ENCODE data around the gene IGFALS. TPM values are rescaled to one million over a fixed set of nuclear protein-coding genes. Genes with fewer than 3 reads are reported as not detected.

The IGFALS gene
- total and polyA plus RNA-seq, 2 experiments from 2014 or later = 1.3 to 2.1 TPM

DNA sequence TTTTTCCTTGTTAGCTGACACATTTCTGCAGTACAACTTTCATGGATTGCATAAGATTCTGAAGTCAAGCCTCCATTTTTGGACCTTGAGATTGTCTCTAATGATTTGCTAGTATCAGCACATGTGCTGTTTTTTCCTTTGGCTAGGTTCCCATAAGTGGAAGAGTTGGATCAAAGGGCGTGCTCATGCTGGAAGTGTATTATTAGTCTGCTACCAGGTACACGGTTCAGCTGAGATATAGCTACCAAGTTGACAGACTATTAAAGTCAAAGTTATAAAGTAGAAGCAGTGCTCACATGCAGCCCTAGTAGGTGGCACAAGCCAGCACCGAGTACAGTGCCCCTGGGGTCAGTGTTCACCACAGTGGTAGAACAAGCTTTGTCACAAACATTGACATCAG is 36.7 kb upstream of the IGFALS start:
- Histone ChIP-seq H3K27ac (no peak overlapping the region), H3K36me3 (no peaks in the 10 kb centered on the region), H3K4me1 (ENCODE audit: low read depth) (peaks cover 17% of the 10 kb centered on the region), H3K9me3 (ENCODE audit: low read depth) (no peaks in the 10 kb centered on the region), H3K27me3 (no peaks in the 10 kb centered on the region), H3K4me3 (no peak overlapping the region)
- no peak for DNase-seq (ENCODE audit: low read depth in 1 of 2, low spot score in 1 of 2)
- TF ChIP-seq, protein P1, sequence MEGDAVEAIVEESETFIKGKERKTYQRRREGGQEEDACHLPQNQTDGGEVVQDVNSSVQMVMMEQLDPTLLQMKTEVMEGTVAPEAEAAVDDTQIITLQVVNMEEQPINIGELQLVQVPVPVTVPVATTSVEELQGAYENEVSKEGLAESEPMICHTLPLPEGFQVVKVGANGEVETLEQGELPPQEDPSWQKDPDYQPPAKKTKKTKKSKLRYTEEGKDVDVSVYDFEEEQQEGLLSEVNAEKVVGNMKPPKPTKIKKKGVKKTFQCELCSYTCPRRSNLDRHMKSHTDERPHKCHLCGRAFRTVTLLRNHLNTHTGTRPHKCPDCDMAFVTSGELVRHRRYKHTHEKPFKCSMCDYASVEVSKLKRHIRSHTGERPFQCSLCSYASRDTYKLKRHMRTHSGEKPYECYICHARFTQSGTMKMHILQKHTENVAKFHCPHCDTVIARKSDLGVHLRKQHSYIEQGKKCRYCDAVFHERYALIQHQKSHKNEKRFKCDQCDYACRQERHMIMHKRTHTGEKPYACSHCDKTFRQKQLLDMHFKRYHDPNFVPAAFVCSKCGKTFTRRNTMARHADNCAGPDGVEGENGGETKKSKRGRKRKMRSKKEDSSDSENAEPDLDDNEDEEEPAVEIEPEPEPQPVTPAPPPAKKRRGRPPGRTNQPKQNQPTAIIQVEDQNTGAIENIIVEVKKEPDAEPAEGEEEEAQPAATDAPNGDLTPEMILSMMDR (IDR thresholded peaks at IDR 0.05; ENCODE audit: low read depth, low read length) = no peak

DNA sequence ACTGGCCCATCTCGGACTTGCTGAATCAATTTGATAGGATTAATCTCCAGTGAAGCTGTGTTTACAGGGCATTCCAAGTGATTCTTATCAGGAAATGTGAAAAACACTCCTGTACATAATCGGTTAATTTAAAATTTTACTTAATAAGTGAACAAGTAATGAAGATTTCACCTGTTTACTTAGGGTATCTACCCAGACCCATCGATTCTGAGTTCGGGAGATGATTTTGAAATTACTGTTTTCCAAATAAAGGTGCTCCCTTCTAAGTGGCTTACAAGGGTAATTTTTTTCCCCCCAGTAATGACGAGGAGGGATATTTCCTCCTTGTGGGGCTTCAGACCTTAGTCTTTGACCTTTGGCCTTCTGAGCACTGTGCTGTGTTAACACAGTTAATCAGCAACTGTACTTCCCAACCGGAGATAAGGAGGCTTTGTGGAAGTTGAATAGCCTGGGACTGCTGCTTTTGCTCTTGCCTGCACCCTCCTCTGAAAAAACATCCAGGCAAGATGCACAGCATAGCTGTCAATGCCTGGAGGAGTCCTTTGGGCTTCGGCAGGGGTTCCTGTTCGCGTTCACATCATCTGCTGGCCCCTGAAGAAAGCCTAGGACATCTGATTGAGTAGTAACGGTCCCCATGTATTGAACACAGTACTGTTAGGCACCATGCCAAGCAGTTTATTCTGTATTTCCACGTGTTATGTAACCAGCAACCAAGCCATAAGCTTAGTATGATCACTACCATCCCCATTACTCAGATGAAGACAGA is 35.3 kb upstream of the IGFALS start:
- TF ChIP-seq, protein P1 (IDR thresholded peaks at IDR 0.05; ENCODE audit: low read depth, low read length) = no peak
- peaks cover 17% of the 10 kb centered on the region for H3K4me1 ChIP-seq (ENCODE audit: low read depth)
- H3K9me3 ChIP-seq (ENCODE audit: low read depth) = no peaks in the 10 kb centered on the region
- H3K36me3 ChIP-seq = no peaks in the 10 kb centered on the region
- DNase-seq (ENCODE audit: low read depth in 1 of 2, low spot score in 1 of 2) = no peak
- peak overlapping the region; percentile 83 for H3K4me3 ChIP-seq
- no peaks in the 10 kb centered on the region for H3K27me3 ChIP-seq
- no peak overlapping the region for H3K27ac ChIP-seq

DNA sequence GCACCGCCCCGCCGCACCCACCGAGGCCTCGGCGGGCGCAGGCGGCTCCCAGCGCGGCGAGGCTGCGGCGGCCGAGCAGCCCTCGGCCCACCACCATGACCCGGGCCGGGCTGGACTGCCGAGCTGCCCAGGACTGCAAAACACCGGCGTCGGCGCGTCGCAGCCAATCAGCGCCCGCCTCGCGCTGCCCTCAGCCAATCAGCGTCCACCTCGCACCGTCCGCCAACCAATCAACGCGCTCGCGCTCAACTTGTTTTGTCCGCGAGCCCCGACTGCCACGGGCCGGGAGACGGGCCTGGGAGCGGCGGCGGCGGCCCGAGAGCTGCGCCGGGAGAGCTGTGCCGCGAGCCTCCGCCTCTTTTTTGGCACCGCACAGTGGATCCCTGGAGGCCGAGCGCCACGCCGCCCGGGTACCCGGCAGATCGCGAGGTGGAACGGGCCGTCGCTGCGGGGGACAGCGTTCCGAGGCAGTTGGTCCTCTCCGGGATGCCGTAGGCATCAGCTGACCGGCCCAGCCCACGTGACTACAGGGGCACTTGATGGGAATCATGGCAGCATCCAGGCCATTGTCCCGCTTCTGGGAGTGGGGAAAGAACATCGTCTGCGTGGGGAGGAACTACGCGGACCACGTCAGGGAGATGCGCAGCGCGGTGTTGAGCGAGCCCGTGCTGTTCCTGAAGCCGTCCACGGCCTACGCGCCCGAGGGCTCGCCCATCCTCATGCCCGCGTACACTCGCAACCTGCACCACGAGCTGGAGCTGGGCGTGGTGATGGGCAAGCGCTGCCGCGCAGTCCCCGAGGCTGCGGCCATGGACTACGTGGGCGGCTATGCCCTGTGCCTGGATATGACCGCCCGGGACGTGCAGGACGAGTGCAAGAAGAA is 33.4 kb upstream of the IGFALS start, which contains the start of the genes FAHD1 and HAGH:
TSS of gene FAHD1 (plus strand) at position 516 of the 883 bp plus-strand sequence. CDS start at position 549, 33 bp downstream.
TSS of gene HAGH (minus strand) at position 135 of the 883 bp plus-strand sequence. CDS start at position 97, 38 bp downstream.
- Histone ChIP-seq H3K9me3 (ENCODE audit: low read depth) (no peaks in the 10 kb centered on the region), H3K4me3 (peak within 1 kb of the TSS; percentile 83), H3K27me3 (no peaks in the 10 kb centered on the region), H3K27ac (peak within 1 kb of the TSS; percentile 92), H3K4me1 (ENCODE audit: low read depth) (peaks cover 17% of the 10 kb centered on the region), H3K36me3 (peaks cover 3% of the 10 kb centered on the region)
- peak; percentile 93 to 97 for DNase-seq (ENCODE audit: low read depth in 1 of 2, low spot score in 1 of 2)
- TF ChIP-seq, protein P1 (IDR thresholded peaks at IDR 0.05; ENCODE audit: low read depth, low read length) = no peak

DNA sequence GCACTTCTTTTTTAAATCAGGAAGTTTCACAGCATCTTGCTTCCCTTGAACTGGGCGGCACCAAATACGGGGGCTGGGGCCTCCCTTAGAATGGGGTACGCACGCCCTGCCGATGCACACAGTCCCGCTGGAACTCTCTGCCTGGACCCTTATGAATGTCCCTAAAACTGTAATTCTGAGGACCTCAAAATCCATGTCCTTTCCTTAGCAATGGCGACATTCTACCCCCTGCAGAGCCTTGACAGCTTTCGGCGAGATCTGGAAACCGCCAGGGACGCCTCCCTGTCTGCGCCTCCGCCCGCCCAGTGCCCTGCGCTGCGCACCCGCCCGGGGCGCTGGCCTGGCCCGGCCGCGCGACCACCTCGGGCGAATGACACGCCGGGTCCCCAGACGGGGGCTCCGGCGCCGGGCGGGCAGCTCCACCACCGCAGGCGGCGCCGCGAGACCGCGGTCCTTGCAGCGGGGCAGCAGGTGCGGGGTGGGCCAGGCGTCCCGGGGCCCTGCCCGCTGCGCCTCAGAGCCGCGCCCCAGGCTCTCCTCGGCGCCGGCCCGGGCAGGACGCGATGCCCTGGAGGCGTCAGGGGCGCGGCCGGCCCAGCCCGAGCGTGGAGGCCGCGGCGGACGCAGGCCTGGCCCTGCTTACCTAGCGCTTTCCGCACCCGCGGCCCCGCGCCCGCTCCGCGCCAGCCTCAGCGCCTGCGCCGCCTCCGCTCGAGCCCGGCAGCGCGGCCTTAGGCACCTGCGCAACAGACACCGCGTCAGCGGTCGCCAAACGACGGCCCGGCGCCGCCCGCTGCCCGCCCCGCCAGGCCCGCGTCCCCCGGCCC is 32.6 kb upstream of the IGFALS start:
- Histone ChIP-seq H3K9me3 (ENCODE audit: low read depth) (no peaks in the 10 kb centered on the region), H3K4me1 (ENCODE audit: low read depth) (peaks cover 17% of the 10 kb centered on the region), H3K27ac (peak overlapping the region; percentile 92), H3K4me3 (peak overlapping the region; percentile 83), H3K36me3 (peaks cover 3% of the 10 kb centered on the region), H3K27me3 (no peaks in the 10 kb centered on the region)
- DNase-seq (ENCODE audit: low read depth in 1 of 2, low spot score in 1 of 2) = peak; percentile 11 to 82
- TF ChIP-seq, protein P1 (IDR thresholded peaks at IDR 0.05; ENCODE audit: low read depth, low read length) = no peak

DNA sequence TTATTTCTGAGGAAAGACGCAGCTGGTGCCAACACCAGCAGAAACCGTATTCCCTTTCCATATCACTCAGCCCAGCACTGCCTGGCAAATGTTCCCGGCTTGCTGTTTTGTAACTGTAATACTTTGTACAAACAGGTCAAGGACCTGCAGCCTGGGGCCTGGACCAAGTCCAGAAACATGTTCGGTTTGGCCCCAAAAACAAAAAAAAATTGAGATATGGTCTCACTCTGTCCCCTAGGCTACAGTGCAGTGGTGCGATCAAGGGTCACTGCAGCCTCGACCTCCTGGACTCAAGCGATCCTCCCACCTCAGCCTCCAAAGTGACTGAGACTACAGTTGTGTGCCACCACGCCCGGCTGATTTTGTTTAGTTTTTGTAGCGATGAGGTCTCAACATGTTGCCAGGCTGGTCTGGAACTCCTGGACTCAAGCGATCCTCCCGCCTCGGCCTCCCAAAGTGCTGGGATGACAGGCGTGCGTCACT is 31.9 kb upstream of the IGFALS start:
- Histone ChIP-seq H3K27ac (peak overlapping the region; percentile 92), H3K4me3 (peak overlapping the region; percentile 83), H3K36me3 (peaks cover 3% of the 10 kb centered on the region), H3K9me3 (ENCODE audit: low read depth) (no peaks in the 10 kb centered on the region), H3K27me3 (no peaks in the 10 kb centered on the region), H3K4me1 (ENCODE audit: low read depth) (peaks cover 17% of the 10 kb centered on the region)
- no peak for DNase-seq (ENCODE audit: low read depth in 1 of 2, low spot score in 1 of 2)
- TF ChIP-seq, protein P1 (IDR thresholded peaks at IDR 0.05; ENCODE audit: low read depth, low read length) = no peak
